Measurements from ENCODE around the gene GSN.

GSN gene

GRCh38 chr9:121305269-121305994 is 37.5 kb downstream of the GSN start:
- peak in 1 of 2 donors; percentile 64 for DNase-seq (ENCODE audit: low read depth in 2 of 2)
- no peak for TF ChIP-seq CTCF (IDR thresholded peaks at IDR 0.05; ENCODE audit: low read depth, low read length)
- H3K4me3 ChIP-seq (replicated peaks in 1 of 2; ENCODE audit: low read depth in 2 of 2, low read length in 2 of 2) = no peak overlapping the region

DNA sequence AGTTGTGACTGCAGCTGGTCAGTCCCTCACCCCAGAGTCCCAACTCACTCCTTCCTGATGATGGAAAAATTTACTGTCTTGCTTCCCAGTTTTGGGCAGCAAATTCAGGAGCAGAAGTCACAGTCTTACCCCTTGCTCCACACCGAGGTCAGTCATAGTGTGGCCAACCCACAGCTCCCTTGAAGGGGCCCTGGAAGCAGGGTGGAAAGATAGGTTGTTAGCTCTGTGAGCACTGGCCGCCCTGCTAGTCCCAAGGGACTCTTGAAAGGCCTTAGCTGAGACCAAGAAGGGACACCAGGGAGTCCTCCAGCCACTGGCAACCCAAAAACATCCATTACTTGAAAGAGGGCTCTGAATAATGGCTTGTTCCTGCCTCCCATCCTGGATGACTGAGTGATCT is 40.0 kb downstream of the GSN start:
- no peak for TF ChIP-seq CTCF (IDR thresholded peaks at IDR 0.05; ENCODE audit: low read depth, low read length)
- no peak for DNase-seq (ENCODE audit: low read depth in 2 of 2)

GRCh38 chr9:121308765-121309164 is 40.8 kb downstream of the GSN start:
- no peak for TF ChIP-seq CTCF (IDR thresholded peaks at IDR 0.05; ENCODE audit: low read depth, low read length)

More for the DNA sequence above, 40.0 kb downstream of the GSN start:
- no peak overlapping the region for H3K4me3 ChIP-seq (replicated peaks in 1 of 2; ENCODE audit: low read depth in 2 of 2, low read length in 2 of 2)

DNA sequence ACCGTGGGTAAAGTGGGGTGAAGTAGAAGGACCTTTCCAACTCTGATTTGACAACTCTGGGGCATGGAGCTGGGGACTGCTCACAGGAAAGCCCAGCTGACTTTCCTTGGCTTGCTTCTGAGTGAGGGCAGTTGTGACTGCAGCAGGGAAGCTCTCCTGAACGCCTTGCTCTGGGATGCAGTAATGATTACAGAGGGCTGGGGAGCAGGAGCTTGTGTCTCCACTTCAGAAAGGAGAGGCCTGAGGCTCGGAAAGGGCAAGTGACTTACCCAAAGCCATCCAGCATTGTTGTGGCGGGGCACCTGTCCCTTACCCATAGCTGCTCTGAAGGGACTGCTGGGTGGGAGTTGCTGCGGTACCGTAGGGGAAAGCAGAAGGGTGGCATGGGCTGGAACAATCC is 41.2 kb downstream of the GSN start:
- DNase-seq (ENCODE audit: low read depth in 2 of 2) = no peak
- TF ChIP-seq CTCF (IDR thresholded peaks at IDR 0.05; ENCODE audit: low read depth, low read length) = no peak
- no peak overlapping the region for H3K4me3 ChIP-seq (replicated peaks in 1 of 2; ENCODE audit: low read depth in 2 of 2, low read length in 2 of 2)

More at GRCh38 chr9:121308765-121309164, 40.8 kb downstream of the GSN start:
- H3K4me3 ChIP-seq (replicated peaks in 1 of 2; ENCODE audit: low read depth in 2 of 2, low read length in 2 of 2) = no peak overlapping the region
- DNase-seq (ENCODE audit: low read depth in 2 of 2) = no peak

GRCh38 chr9:121309833-121310425 is 42.0 kb downstream of the GSN start:
- no peak for DNase-seq (ENCODE audit: low read depth in 2 of 2)

DNA sequence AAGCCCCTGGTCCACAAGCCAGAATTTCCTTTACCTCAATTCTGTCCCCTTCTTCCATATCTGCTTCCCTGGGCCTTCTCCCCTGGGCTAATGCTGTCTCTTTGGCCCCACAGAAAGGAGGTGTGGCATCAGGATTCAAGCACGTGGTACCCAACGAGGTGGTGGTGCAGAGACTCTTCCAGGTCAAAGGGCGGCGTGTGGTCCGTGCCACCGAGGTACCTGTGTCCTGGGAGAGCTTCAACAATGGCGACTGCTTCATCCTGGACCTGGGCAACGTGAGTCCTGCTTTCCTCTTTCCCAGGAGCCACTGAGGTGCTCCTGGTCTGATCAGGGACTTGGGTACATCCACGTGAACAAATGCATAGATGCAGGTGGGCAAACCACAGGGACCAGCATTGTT is 42.6 kb downstream of the GSN start:
- no peak overlapping the region for H3K4me3 ChIP-seq (replicated peaks in 1 of 2; ENCODE audit: low read depth in 2 of 2, low read length in 2 of 2)
- no peak for DNase-seq (ENCODE audit: low read depth in 2 of 2)
- TF ChIP-seq CTCF (IDR thresholded peaks at IDR 0.05; ENCODE audit: low read depth, low read length) = no peak

More at GRCh38 chr9:121309833-121310425, 42.0 kb downstream of the GSN start:
- H3K4me3 ChIP-seq (replicated peaks in 1 of 2; ENCODE audit: low read depth in 2 of 2, low read length in 2 of 2) = no peak overlapping the region
- no peak for TF ChIP-seq CTCF (IDR thresholded peaks at IDR 0.05; ENCODE audit: low read depth, low read length)

Measured in cardiac fibroblast (primary cell).